GOT3 (cell line): ENCODE data around the gene ERAP2.

Source experiments
- DNase-seq: peaks from one replicate; lab custom pipeline; 2025; ENCODE audit warnings: mixed read lengths; lab: John Stamatoyannopoulos, UW

Gene ERAP2

DNA sequence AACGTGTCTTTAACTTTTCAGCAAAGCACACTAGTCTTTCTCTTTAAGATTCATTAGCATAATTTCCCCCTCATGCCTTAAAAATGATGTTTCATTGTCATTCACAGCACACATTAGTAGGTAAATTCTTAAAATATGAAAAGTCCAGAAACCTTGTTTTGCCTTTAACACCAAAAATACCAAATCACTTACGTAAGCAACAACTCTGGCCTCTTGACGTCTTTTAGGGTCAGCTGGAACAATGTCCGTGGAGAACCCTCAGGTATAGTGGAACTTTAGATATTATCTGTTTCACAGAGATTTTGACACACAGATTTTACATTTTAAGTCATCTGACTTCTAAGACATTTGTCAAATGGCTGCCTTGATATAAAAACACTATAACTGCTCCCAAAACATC is 90.5 kb downstream of the ERAP2 start:
- no peak for DNase-seq

DNA sequence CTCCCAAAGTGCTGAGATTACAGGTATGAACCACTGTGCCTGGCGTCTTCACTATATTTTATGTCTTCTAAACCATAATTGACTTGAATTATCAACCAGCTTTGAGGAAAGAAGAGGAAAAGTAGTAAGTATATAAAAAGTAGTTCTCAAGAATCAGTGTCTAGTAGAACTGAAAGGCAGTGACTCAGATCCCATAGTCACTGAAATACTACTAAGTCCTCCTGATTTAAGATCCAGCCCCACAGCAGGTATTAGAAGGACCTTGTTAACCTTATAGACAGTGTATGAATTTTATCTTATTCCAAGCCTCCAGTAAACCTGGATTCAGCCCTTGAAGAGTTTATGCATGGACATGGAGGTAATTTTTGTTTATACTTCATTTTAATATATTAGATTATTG is 91.1 kb downstream of the ERAP2 start:
- DNase-seq, result no peak

DNA sequence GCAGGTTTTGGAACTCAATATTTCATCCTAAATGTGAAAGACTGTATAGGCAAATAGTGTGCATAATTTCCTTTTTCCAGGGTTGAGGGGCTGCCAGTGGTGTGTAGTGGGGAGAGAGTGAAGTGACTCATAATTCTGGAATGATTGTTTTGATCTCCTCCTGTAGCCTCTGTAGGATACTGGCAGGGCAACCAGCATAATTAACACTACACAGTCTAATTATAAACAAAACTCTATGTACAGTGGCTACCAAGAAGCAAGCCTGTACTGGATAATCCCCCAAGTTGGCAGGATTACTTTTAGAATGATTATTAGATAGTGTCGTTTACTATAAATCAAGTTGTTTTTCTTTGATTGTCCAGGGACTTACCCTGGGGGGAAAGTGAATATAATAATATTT is 91.8 kb downstream of the ERAP2 start:
- no peak for DNase-seq

DNA sequence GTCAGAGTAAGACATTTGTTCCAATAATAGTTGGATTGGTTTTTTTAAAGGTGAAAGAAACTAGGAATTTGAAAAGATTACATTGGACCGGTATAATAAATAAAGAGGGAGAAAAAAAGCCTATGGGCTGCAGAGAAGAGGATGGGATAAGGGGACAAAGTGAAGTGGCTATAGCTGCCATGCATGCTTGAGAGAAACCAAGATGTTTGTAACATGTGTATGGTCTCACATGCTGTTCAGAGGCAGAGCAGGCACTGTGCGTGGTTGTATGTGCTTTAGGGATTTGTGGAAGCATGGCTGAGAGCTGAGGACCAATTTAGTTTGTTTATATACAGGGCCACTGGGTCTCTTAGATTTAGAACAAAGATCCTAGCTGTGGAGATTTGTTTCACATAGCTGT is 92.3 kb downstream of the ERAP2 start:
- no peak for DNase-seq
